ENCODE measurements around the gene ST3GAL5.

The ST3GAL5 gene

DNA sequence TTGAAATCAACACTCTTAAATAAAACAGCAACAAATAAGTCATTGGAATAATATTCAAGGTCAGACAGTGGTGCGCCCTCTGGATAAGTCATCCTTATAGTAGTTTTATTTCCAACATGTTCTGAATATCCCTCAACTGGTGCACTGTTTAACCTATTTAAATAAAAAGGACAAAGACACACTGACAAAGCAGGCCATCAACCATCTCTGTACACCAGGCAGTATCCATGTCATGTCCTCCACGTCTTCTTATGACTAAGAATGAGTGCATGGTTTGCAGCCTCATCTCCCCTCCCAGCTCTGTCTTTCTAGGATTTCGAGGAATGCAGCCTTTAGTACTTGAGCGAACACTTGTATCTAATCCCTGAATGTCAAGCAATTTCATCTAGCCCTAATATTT is 42.4 kb downstream of the ST3GAL5 start:
- no peak overlapping the region for H3K4me3 ChIP-seq (ENCODE audit: control insufficient read depth, low read depth, low read length)
- DNase-seq (ENCODE audit: low read depth): peak; percentile 64
- TF ChIP-seq, protein P1, sequence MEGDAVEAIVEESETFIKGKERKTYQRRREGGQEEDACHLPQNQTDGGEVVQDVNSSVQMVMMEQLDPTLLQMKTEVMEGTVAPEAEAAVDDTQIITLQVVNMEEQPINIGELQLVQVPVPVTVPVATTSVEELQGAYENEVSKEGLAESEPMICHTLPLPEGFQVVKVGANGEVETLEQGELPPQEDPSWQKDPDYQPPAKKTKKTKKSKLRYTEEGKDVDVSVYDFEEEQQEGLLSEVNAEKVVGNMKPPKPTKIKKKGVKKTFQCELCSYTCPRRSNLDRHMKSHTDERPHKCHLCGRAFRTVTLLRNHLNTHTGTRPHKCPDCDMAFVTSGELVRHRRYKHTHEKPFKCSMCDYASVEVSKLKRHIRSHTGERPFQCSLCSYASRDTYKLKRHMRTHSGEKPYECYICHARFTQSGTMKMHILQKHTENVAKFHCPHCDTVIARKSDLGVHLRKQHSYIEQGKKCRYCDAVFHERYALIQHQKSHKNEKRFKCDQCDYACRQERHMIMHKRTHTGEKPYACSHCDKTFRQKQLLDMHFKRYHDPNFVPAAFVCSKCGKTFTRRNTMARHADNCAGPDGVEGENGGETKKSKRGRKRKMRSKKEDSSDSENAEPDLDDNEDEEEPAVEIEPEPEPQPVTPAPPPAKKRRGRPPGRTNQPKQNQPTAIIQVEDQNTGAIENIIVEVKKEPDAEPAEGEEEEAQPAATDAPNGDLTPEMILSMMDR (conservative IDR thresholded peaks at IDR 0.05; ENCODE audit: control insufficient read depth, insufficient read depth, low read depth, low read length): no peak

DNA sequence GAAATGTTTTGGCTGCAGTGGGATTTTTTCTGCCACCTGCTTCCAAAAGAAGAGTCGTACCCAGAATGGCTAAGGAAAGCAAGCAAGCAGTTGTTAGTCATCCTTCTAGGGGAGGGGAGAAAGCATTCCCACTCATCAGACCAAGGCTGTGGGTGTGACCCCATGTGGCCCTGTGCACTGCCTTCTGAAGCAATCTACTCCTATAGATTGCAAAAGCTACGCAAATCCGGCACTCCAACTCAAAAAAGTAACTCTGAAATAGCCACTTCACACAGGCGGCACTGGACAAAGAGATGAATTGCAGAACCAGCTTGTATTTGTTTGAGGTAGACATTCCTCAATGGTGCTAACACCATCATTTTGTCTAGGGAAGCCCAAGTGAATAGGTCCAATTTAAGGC is 44.3 kb downstream of the ST3GAL5 start:
- TF ChIP-seq, protein P1 (conservative IDR thresholded peaks at IDR 0.05; ENCODE audit: control insufficient read depth, insufficient read depth, low read depth, low read length): no peak
- DNase-seq (ENCODE audit: low read depth): no peak
- H3K4me3 ChIP-seq (ENCODE audit: control insufficient read depth, low read depth, low read length): no peak overlapping the region

DNA sequence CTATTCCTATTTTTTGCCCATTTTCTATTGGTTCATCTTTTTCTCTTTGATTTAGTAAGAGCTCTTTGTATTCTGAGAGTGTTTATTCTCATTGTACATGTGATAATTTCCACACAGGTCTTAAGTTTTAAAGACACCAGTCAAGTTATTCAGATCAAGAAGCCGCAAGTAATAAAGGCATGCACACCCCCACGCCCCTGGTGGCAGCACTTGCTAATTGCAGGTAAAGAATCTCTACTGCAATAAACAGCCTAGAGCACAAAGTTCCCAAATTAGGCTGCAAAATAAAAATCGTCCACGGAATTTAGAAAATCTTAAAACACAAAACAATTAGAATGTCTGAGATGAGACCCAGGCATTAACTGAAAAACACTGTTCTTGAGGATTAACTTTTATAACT is 45.2 kb downstream of the ST3GAL5 start:
- TF ChIP-seq, protein P1 (conservative IDR thresholded peaks at IDR 0.05; ENCODE audit: control insufficient read depth, insufficient read depth, low read depth, low read length): peak; percentile 54
- peak; percentile 11 for DNase-seq (ENCODE audit: low read depth)
- H3K4me3 ChIP-seq (ENCODE audit: control insufficient read depth, low read depth, low read length): no peak overlapping the region

DNA sequence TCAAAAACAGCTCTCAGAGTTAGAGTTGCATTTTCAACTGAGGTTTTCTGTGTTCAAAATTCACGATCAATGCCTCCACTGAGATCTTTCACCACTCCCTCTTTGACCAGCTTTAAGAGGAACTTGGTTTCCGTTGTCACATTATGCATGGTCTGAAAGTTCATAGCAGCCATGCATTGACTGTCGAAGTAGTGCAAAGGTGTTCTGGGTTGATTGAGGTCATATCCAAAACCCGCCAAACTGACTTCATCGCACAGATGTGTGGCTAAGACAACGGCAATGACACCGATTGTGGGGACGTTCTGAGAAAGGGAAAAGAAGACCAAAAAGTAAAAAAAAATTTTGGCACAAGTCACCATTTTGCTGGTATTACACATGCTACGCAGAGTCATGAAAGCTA is 48.7 kb downstream of the ST3GAL5 start:
- TF ChIP-seq, protein P1 (conservative IDR thresholded peaks at IDR 0.05; ENCODE audit: control insufficient read depth, insufficient read depth, low read depth, low read length): no peak
- DNase-seq (ENCODE audit: low read depth): no peak
- H3K4me3 ChIP-seq (ENCODE audit: control insufficient read depth, low read depth, low read length): no peak overlapping the region

- TF ChIP-seq, protein P1 (conservative IDR thresholded peaks at IDR 0.05; ENCODE audit: control insufficient read depth, insufficient read depth, low read depth, low read length): no peak
- DNase-seq (ENCODE audit: low read depth): no peak
- no peak overlapping the region for H3K4me3 ChIP-seq (ENCODE audit: control insufficient read depth, low read depth, low read length)
Observed at GRCh38 chr2:85839461-85839860, 49.3 kb downstream of the ST3GAL5 start.

- no peak for DNase-seq (ENCODE audit: low read depth)
- TF ChIP-seq, protein P1 (conservative IDR thresholded peaks at IDR 0.05; ENCODE audit: control insufficient read depth, insufficient read depth, low read depth, low read length): no peak
- no peak overlapping the region for H3K4me3 ChIP-seq (ENCODE audit: control insufficient read depth, low read depth, low read length)
Observed at GRCh38 chr2:85838641-85839040, 50.1 kb downstream of the ST3GAL5 start.

DNA sequence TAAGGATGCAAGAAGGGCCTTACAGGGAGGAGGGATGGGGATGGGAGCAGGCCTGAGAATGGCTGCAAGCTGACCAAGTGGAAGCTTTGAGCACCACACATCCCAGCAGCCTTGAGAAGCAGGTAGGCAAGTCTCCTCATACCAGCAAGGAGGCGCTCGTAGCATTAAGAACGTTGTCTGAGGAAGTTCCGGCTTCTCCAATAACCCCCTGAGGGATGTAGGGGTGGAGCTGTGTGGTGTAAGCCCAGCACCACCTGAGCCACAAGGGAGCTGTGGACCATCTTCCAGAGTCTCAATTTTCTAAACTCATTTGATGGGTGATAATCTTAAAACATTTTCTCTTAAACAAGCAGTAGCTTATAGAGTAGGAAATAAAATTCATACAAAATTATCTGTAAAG is 50.6 kb downstream of the ST3GAL5 start:
- TF ChIP-seq, protein P1 (conservative IDR thresholded peaks at IDR 0.05; ENCODE audit: control insufficient read depth, insufficient read depth, low read depth, low read length): no peak
- DNase-seq (ENCODE audit: low read depth): peak; percentile 10
- H3K4me3 ChIP-seq (ENCODE audit: control insufficient read depth, low read depth, low read length): no peak overlapping the region
